K562 (cell line): ENCODE measurements around the gene VPS4B. TPM values are rescaled to one million over a fixed set of nuclear protein-coding genes. Genes with fewer than 3 reads are reported as not detected.

Experiments used
- ATAC-seq: fragments of 200-7000 bp; cut with Tn5 transposase; 3 replicates; pipeline ENCODE4 v1.9.1; 2020; ENCODE audit warnings: moderate library complexity
- BruUV-seq: library from RNA; stranded (reverse); fragments of 400-500 nt; replicated peaks from 2 replicates; lab custom pipeline; 2021; lab: Mats Ljungman, UMichigan
- CTCF ChIA-PET: fragments of 300-600 bp; formaldehyde crosslinking; extraction: SDS; loops from one replicate; lab custom pipeline; 2021; ENCODE audit warnings: low intra/inter-chr PET ratio; lab: Yijun Ruan, JAX
- POLR2A ChIA-PET: fragments of 300-600, 350-650 bp; sonication (Branson Sonifier 250); formaldehyde crosslinking; extraction: SDS; loops from one replicate; lab custom pipeline; 2021; ENCODE audit warnings: antibody characterized with exemption, inconsistent platforms; lab: Yijun Ruan, JAX
- DNase-seq, 4 experiments: peaks; one replicate each; pipeline versions ENCODE4 v3.0.0 to v3.0.0-alpha.2; 2011 to 2018; ENCODE audit warnings: low spot score in 3 of 4, mixed read lengths in 3 of 4; ENCODE audit errors: extremely low read depth in 1 of 4
- FAIRE-seq: peaks from 2 replicates; lab custom pipeline; 2011; peaks lifted over from hg19 to GRCh38; lab: Jason Lieb, UNC
- H2AFZ ChIP-seq: 2 replicates; pipeline ENCODE4 v1.6.0; 2011; ENCODE audit warnings: low read depth, low read length, control low read depth, inconsistent platforms
- H3K27ac ChIP-seq: fragments of 200-600 bp; 3 replicates; pipeline ENCODE4 v1.8.0; 2011; ENCODE audit warnings: low read depth, mild to moderate bottlenecking, control low read depth, inconsistent platforms, low read length, moderate library complexity, mixed read lengths; ENCODE audit errors: extremely low read depth
- H3K27me3 ChIP-seq, 2 experiments: fragments of 300-600 bp in 1 of 2; 2 replicates in 1 of 2; 3 replicates in 1 of 2; pipeline versions ENCODE4 v1.6.0 to v1.8.0; 2011; ENCODE audit warnings: inconsistent platforms in 2 of 2, low read length in 2 of 2, mild to moderate bottlenecking in 1 of 2, mixed read lengths in 1 of 2, moderate library complexity in 1 of 2; ENCODE audit not compliant: control insufficient read depth in 2 of 2, insufficient read depth in 2 of 2
- H3K36me3 ChIP-seq: fragments of 300-600 bp; 3 replicates; pipeline ENCODE4 v1.8.0; 2011; ENCODE audit warnings: mild to moderate bottlenecking, low read length, inconsistent platforms; ENCODE audit not compliant: control insufficient read depth, insufficient read depth
- H3K4me1 ChIP-seq, 2 experiments: fragments of 200-600 bp in 1 of 2; replicated peaks in 1 of 2; 2 replicates in 1 of 2; 3 replicates in 1 of 2; pipeline versions ENCODE4 v1.5.1 to v1.8.0; 2011; ENCODE audit warnings: inconsistent platforms in 2 of 2, low read length in 2 of 2, mild to moderate bottlenecking in 1 of 2, mixed read lengths in 1 of 2, moderate library complexity in 1 of 2; ENCODE audit not compliant: control insufficient read depth in 2 of 2, insufficient read depth in 2 of 2
- H3K4me2 ChIP-seq: 2 replicates; pipeline ENCODE4 v1.6.1; 2011; ENCODE audit warnings: low read length, control low read depth, inconsistent platforms, mixed read lengths; ENCODE audit not compliant: insufficient read depth
- H3K4me3 ChIP-seq: fragments of 200-600 bp; sonication (generic), shearing (Covaris generic); 2 replicates; pipeline ENCODE4 v1.5.1; 2016; ENCODE audit warnings: control low read depth, inconsistent platforms
- H3K79me2 ChIP-seq: fragments of 200-600 bp; 3 replicates; pipeline ENCODE4 v1.8.0; 2011; ENCODE audit warnings: low read length, inconsistent platforms; ENCODE audit not compliant: control insufficient read depth, insufficient read depth
- H3K9ac ChIP-seq, 2 experiments: 2 replicates each; pipeline versions ENCODE4 v1.6.0 to v1.6.1; 2011; ENCODE audit warnings: low read depth in 2 of 2, low read length in 2 of 2, control low read depth in 1 of 2, inconsistent platforms in 1 of 2, mild to moderate bottlenecking in 1 of 2, mixed read lengths in 1 of 2; ENCODE audit not compliant: insufficient read depth in 1 of 2
- H3K9me1 ChIP-seq: one replicate; pipeline ENCODE4 v1.6.0; 2011; ENCODE audit warnings: inconsistent platforms, mild to moderate bottlenecking, low read length, moderate library complexity; ENCODE audit not compliant: control insufficient read depth, insufficient read depth
- H3K9me3 ChIP-seq: replicated peaks from 2 replicates; pipeline ENCODE4 v1.5.1; 2011; ENCODE audit warnings: low read depth, low read length, inconsistent platforms; ENCODE audit not compliant: control insufficient read depth, insufficient read depth
- H4K20me1 ChIP-seq: replicated peaks from 2 replicates; pipeline ENCODE4 v1.6.1; 2011; ENCODE audit warnings: low read length, inconsistent platforms, mixed read lengths; ENCODE audit not compliant: control insufficient read depth, insufficient read depth
- CHD1 ChIP-seq: fragments of 200-600 bp; sonication (generic); IDR thresholded peaks from one replicate; pipeline ENCODE4 v1.6.1; 2012; ENCODE audit warnings: mild to moderate bottlenecking, moderate library complexity, low read length, inconsistent platforms
- CHD4 ChIP-seq: fragments of 200-600 bp; sonication (generic); IDR thresholded peaks from 3 replicates; pipeline ENCODE4 v1.6.1; 2012; ENCODE audit warnings: low read depth, mild to moderate bottlenecking, mixed read lengths, low read length, inconsistent platforms; ENCODE audit not compliant: insufficient read depth, insufficient replicate concordance, poor library complexity, severe bottlenecking
- CXXC5 ChIP-seq: fragments of 250-450 bp; sonication (Bioruptor Pico); IDR thresholded peaks from 2 replicates; pipeline ENCODE4 v1.8.0; 2022; ENCODE audit warnings: inconsistent platforms, mild to moderate bottlenecking, moderate library complexity
- GMEB1 ChIP-seq: fragments of 250-450 bp; sonication (Bioruptor Pico); IDR thresholded peaks from 2 replicates; pipeline ENCODE4 v1.4.0; 2020; ENCODE audit warnings: mild to moderate bottlenecking
- HMGN3 ChIP-seq: IDR thresholded peaks from 2 replicates; pipeline ENCODE4 v1.6.1; 2011; ENCODE audit warnings: borderline replicate concordance, low read depth, mild to moderate bottlenecking, mixed read lengths, low read length; ENCODE audit not compliant: insufficient read length; ENCODE audit errors: extremely low read depth
- HOMEZ ChIP-seq: fragments of 250-450 bp; sonication (Bioruptor Pico); IDR thresholded peaks from 2 replicates; pipeline ENCODE4 v1.4.0; 2020; ENCODE audit warnings: mild to moderate bottlenecking, moderate library complexity
- IRF2 ChIP-seq: sonication (generic); formaldehyde crosslinking; IDR thresholded peaks from 2 replicates; pipeline ENCODE4 v1.8.1; 2022; ENCODE audit warnings: mild to moderate bottlenecking, missing genetic modification reagents
- MEF2D ChIP-seq: conservative IDR thresholded peaks from 2 replicates; pipeline ENCODE4 v1.6.1; 2016; ENCODE audit warnings: low read depth, missing genetic modification characterization, missing compliant biosample characterization
- SMARCC2 ChIP-seq: fragments of 450-650 bp; IDR thresholded peaks from 2 replicates; pipeline ENCODE4 v1.6.1; 2017; ENCODE audit warnings: antibody characterized with exemption, moderate library complexity, mild to moderate bottlenecking, low read depth
- SMC3 ChIP-seq: conservative IDR thresholded peaks from 2 replicates; pipeline ENCODE4 v1.6.1; 2011; ENCODE audit warnings: low read depth, low read length, improper control_type of control experiment; ENCODE audit not compliant: insufficient read depth
- SNAPC5 ChIP-seq: fragments of 250-450 bp; sonication (Bioruptor Pico); IDR thresholded peaks from 2 replicates; pipeline ENCODE4 v1.8.0; 2021; ENCODE audit warnings: moderate library complexity, mild to moderate bottlenecking, inconsistent platforms
- ZFP30 ChIP-seq: fragments of 250-450 bp; sonication (Bioruptor Pico); IDR thresholded peaks from 2 replicates; pipeline ENCODE4 v1.8.0; 2022; ENCODE audit warnings: moderate library complexity, mild to moderate bottlenecking, inconsistent platforms, borderline replicate concordance
- ZNF134 ChIP-seq: fragments of 250-450 bp; sonication (Bioruptor Pico); conservative IDR thresholded peaks from 2 replicates; pipeline ENCODE4 v1.4.0; 2020
- ZNF512 ChIP-seq: IDR thresholded peaks from 2 replicates; pipeline ENCODE4 v1.6.1; 2016; ENCODE audit warnings: missing genetic modification characterization, missing compliant biosample characterization
- ZNF76 ChIP-seq: fragments of 250-450 bp; sonication (Bioruptor Pico); IDR thresholded peaks from 2 replicates; pipeline ENCODE4 v1.4.0; 2020; ENCODE audit warnings: mild to moderate bottlenecking, moderate library complexity, borderline replicate concordance
- WGBS: fragments of 100-300 bp; shearing (Covaris generic); methylation state at CpG from one replicate; pipeline ENCODE4 v1.1.6; 2016; ENCODE audit warnings: low coverage, mixed read lengths; ENCODE audit not compliant: insufficient coverage; ENCODE audit errors: missing lambda C conversion rate; 5-methylcytosine and 5-hydroxymethylcytosine counted together
- in situ Hi-C: fragments of 300-500 bp; cut with MboI; formaldehyde crosslinking; loops from 4 replicates; pipeline ENCODE4 v1.15.0; 2018; ENCODE audit warnings: inconsistent platforms, mixed read lengths
- intact Hi-C: fragments of 100-400 bp; cut with micrococcal nuclease; formaldehyde crosslinking; loops from 2 replicates; pipeline ENCODE4 v1.14.2; 2022
- polyA plus RNA-seq, 8 experiments: library from polyadenylated mRNA; depleted of rRNA in 4 of 8; stranded (reverse) in 5 of 8; unstranded in 3 of 8; fragments of >200 nt; fragmentation: Nextera tagmentation in 2 of 8; fragmentation: Illumina TruSeq in 1 of 8; extraction: Ambion mirVana in 2 of 8; extraction: Trizol in 1 of 8; gene quantifications; 2 replicates each; pipeline versions ENCODE4 v1.2.1 to v1.2.3, GENCODE V29; 2011 to 2014; ENCODE audit warnings: inconsistent platforms in 1 of 8, missing spikeins in 1 of 8
- total RNA-seq, 7 experiments: library from RNA; depleted of rRNA in 6 of 7; stranded (reverse); fragments of >200 nt in 6 of 7; fragmentation: Illumina TruSeq in 2 of 7; extraction: Trizol in 2 of 7; gene quantifications; 2 replicates each; pipeline versions ENCODE4 v1.2.1 to v1.2.3, GENCODE V29; 2011 to 2021; ENCODE audit warnings: low replicate concordance in 1 of 7
- TF ChIP-seq, protein P1 (sequence below): IDR thresholded peaks from 2 replicates; pipeline ENCODE4 v1.6.1; 2012; ENCODE audit warnings: low read depth, low read length, improper control_type of control experiment, borderline replicate concordance

Gene VPS4B
- total and polyA plus RNA-seq, 9 of the 15 experiments (the other 6 are each of a cell fraction or from before 2014, with no cell fraction given) = 7.3 to 16.4 (median 10.4) TPM

GRCh38 chr18:63410792-63411191 lies 11.5 kb downstream of the VPS4B start:
- H3K79me2 ChIP-seq = peaks cover 12% of the 10 kb centered on the region; the same call in 2 of the 3 replicates
- intact Hi-C loops = no loop called here
- POLR2A ChIA-PET = interaction anchor here (1.4 kb wide), 1 partner anchor 11 kb away, joined by 5 read pairs; the partner anchor contains the start of gene VPS4B
- no peaks in the 10 kb centered on the region for H3K4me1 ChIP-seq
- H3K4me2 ChIP-seq = no peak overlapping the region
- H3K27me3 ChIP-seq = no peaks in the 10 kb centered on the region
- no peak overlapping the region for H3K27ac ChIP-seq
- H3K9me1 ChIP-seq = no peaks in the 10 kb centered on the region
- H3K9ac ChIP-seq = no peak overlapping the region
- H3K36me3 ChIP-seq = peaks cover 54% of the 10 kb centered on the region; the same call in 2 of the 3 replicates
- CTCF ChIA-PET = no interaction called here
- no peak overlapping the region for H3K4me3 ChIP-seq
- in situ Hi-C loops = no loop called here
- no peaks in the 10 kb centered on the region; the same call in 1 of the 2 replicates for H4K20me1 ChIP-seq
- H3K9me3 ChIP-seq = no peaks in the 10 kb centered on the region
- no TSS peak for BruUV-seq
- 96% methylated on average over 4 of the region's 4 CpGs for WGBS
- no peak for DNase-seq
- no peak overlapping the region for H2AFZ ChIP-seq
- no peak for FAIRE-seq
- ATAC-seq = no peak
- TF ChIP-seq GMEB1 (CRISPR knock-in tag) (no peak), SMARCC2 (no peak), CXXC5 (CRISPR knock-in tag) (no peak), SMC3 (no peak), HMGN3 (no peak), ZNF134 (CRISPR knock-in tag) (no peak), CHD1 (no peak), IRF2 (CRISPR knock-in tag) (no peak), ZNF76 (CRISPR knock-in tag) (no peak), HOMEZ (CRISPR knock-in tag) (no peak), ZNF512 (no peak), MEF2D (tag) (no peak), ZFP30 (no peak), SNAPC5 (CRISPR knock-in tag) (no peak), CHD4 (no peak)
- TF ChIP-seq, protein P1, sequence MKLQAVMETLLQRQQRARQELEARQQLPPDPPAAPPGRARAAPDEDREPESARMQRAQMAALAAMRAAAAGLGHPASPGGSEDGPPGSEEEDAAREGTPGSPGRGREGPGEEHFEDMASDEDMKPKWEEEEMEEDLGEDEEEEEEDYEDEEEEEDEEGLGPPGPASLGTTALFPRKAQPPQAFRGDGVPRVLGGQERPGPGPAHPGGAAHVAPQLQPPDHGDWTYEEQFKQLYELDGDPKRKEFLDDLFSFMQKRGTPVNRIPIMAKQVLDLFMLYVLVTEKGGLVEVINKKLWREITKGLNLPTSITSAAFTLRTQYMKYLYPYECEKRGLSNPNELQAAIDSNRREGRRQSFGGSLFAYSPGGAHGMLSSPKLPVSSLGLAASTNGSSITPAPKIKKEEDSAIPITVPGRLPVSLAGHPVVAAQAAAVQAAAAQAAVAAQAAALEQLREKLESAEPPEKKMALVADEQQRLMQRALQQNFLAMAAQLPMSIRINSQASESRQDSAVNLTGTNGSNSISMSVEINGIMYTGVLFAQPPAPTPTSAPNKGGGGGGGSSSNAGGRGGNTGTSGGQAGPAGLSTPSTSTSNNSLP = no peak
